Neuronal stem cell (in vitro differentiated cells): ENCODE measurements around the gene TBC1D10B.
"Not testable (repeated sequence)": the region's sequence is repeated elsewhere in the genome, so short reads cannot be mapped to it uniquely, and the experiment has no call there.

ENCODE experiments used
- DNase-seq: peaks from one replicate; pipeline ENCODE4 v3.0.0-alpha.2; 2013; ENCODE audit warnings: low spot score
- H2AFZ ChIP-seq: one replicate; pipeline ENCODE4 v1.6.1; 2013; ENCODE audit warnings: mild to moderate bottlenecking, low read length, inconsistent platforms
- H2AK5ac ChIP-seq: 2 replicates; pipeline ENCODE4 v1.6.1; 2013; ENCODE audit warnings: low read depth, mild to moderate bottlenecking, inconsistent platforms, low read length, moderate library complexity, mixed read lengths
- H2BK120ac ChIP-seq: 2 replicates; pipeline ENCODE4 v1.6.1; 2013; ENCODE audit warnings: low read depth, mild to moderate bottlenecking, inconsistent platforms, low read length, moderate library complexity, mixed read lengths
- H2BK12ac ChIP-seq: one replicate; pipeline ENCODE4 v1.6.1; 2013; ENCODE audit warnings: low read length, inconsistent platforms
- H2BK15ac ChIP-seq: 2 replicates; pipeline ENCODE4 v1.6.1; 2013; ENCODE audit warnings: mild to moderate bottlenecking, low read length, inconsistent platforms, mixed read lengths
- H2BK5ac ChIP-seq: one replicate; pipeline ENCODE4 v1.6.1; 2013; ENCODE audit warnings: inconsistent platforms, mild to moderate bottlenecking, low read length, moderate library complexity
- H3K14ac ChIP-seq: one replicate; pipeline ENCODE4 v1.6.1; 2013; ENCODE audit warnings: low read length, inconsistent platforms
- H3K18ac ChIP-seq: 2 replicates; pipeline ENCODE4 v1.6.1; 2013; ENCODE audit warnings: low read length, inconsistent platforms
- H3K23ac ChIP-seq: 2 replicates; pipeline ENCODE4 v1.6.1; 2013; ENCODE audit warnings: low read depth, mild to moderate bottlenecking, mixed read lengths, low read length, inconsistent platforms; ENCODE audit not compliant: poor library complexity
- H3K27ac ChIP-seq: replicated peaks from 3 replicates; pipeline ENCODE4 v1.5.1; 2013; ENCODE audit warnings: low read length, inconsistent platforms
- H3K27me3 ChIP-seq, 3 experiments: 2 replicates each; pipeline ENCODE4 v1.6.1; 2013; ENCODE audit warnings: low read length in 3 of 3, mild to moderate bottlenecking in 2 of 3, inconsistent platforms in 1 of 3, low read depth in 1 of 3, mixed read lengths in 1 of 3, moderate library complexity in 1 of 3; ENCODE audit not compliant: control insufficient read depth in 3 of 3, insufficient read depth in 3 of 3
- H3K36me3 ChIP-seq, 2 donors: replicated peaks in 1 of 2; 2 replicates each; pipeline ENCODE4 v1.6.1; 2013; ENCODE audit warnings: low read length in 2 of 2; ENCODE audit not compliant: control insufficient read depth in 2 of 2, insufficient read depth in 2 of 2
- H3K4ac ChIP-seq: 2 replicates; pipeline ENCODE4 v1.6.1; 2013; ENCODE audit warnings: inconsistent platforms, mild to moderate bottlenecking, low read length, moderate library complexity
- H3K4me1 ChIP-seq, 2 donors: 1 replicate in 1 of 2; 2 replicates in 1 of 2; pipeline ENCODE4 v1.6.1; 2013; ENCODE audit warnings: low read length in 2 of 2, low read depth in 1 of 2; ENCODE audit not compliant: control insufficient read depth in 2 of 2, insufficient read depth in 1 of 2
- H3K4me2 ChIP-seq: one replicate; pipeline ENCODE4 v1.6.1; 2013; ENCODE audit warnings: mild to moderate bottlenecking, low read length, inconsistent platforms; ENCODE audit not compliant: insufficient read depth, poor library complexity, severe bottlenecking
- H3K4me3 ChIP-seq, 2 donors: 2 replicates each; pipeline ENCODE4 v1.5.1; 2013; ENCODE audit warnings: low read length in 2 of 2, mild to moderate bottlenecking in 2 of 2, inconsistent platforms in 1 of 2, moderate library complexity in 1 of 2
- H3K79me1 ChIP-seq: one replicate; pipeline ENCODE4 v1.6.1; 2013; ENCODE audit warnings: low read depth, mild to moderate bottlenecking, inconsistent platforms, low read length, moderate library complexity
- H3K9ac ChIP-seq: one replicate; pipeline ENCODE4 v1.6.1; 2013; ENCODE audit warnings: mild to moderate bottlenecking, low read depth, low read length, inconsistent platforms; ENCODE audit not compliant: poor library complexity
- H3K9me3 ChIP-seq, 2 donors: replicated peaks in 1 of 2; 2 replicates each; pipeline versions ENCODE3 to v1.6.1; 2013; ENCODE audit warnings: low read length in 2 of 2, mild to moderate bottlenecking in 2 of 2, inconsistent platforms in 1 of 2, low read depth in 1 of 2, mixed read lengths in 1 of 2, moderate library complexity in 1 of 2; ENCODE audit not compliant: control insufficient read depth in 2 of 2, insufficient read depth in 1 of 2
- H4K8ac ChIP-seq: one replicate; pipeline ENCODE4 v1.6.1; 2013; ENCODE audit warnings: low read depth, mild to moderate bottlenecking, inconsistent platforms, low read length, moderate library complexity
- H4K91ac ChIP-seq: one replicate; pipeline ENCODE4 v1.6.1; 2013; ENCODE audit warnings: low read length, low read depth, mild to moderate bottlenecking, inconsistent platforms; ENCODE audit not compliant: poor library complexity
- WGBS, 2 donors: extraction: QIAGEN DNeasy Blood & Tissue Kit; methylation state at CpG; one replicate each; pipeline ENCODE4 v1.1.7; 2013; ENCODE audit warnings: missing lambda C conversion rate in 2 of 2, mixed read lengths in 1 of 2; ENCODE audit not compliant: insufficient read length in 2 of 2, insufficient replicate concordance in 1 of 2; ENCODE audit errors: extremely low coverage in 2 of 2; 5-methylcytosine and 5-hydroxymethylcytosine counted together
- small RNA-seq: library from polyadenylated mRNA; stranded (forward); fragments of <200 nt; extraction: miRNeasy Mini kit (QIAGEN cat#:217004); gene quantifications from one replicate; pipeline ENCODE3, GENCODE V24; 2013; ENCODE audit not compliant: insufficient read depth

TBC1D10B gene

DNA sequence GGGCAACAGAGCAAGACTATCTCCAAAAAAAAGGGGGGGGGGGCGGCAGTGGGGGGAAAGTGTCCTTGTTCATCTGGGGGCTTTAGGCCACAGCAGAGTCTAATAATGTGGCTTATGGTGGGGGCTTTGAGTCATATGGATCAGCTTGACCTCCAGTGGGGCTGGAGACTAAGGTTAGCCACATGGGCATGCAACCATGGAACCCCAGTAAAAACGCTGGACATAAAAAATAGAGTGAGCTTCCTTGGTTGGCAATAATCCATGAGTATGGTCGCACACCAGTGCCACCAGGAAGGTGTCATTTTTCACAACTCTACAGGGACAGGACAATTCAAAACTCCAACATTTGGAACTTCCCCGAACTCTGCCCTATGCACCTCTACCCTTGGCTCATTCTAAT is 59.4 kb downstream of the TBC1D10B start:
- H3K18ac ChIP-seq, H2BK12ac ChIP-seq, H4K91ac ChIP-seq, DNase-seq, H3K4ac ChIP-seq, H3K23ac ChIP-seq, H3K4me1 ChIP-seq, H2BK5ac ChIP-seq, H3K9me3 ChIP-seq, H4K8ac ChIP-seq, H2BK15ac ChIP-seq, H2AFZ ChIP-seq, H3K36me3 ChIP-seq, H3K4me3 ChIP-seq, H3K14ac ChIP-seq, H3K27ac ChIP-seq, H2AK5ac ChIP-seq, H2BK120ac ChIP-seq, H3K4me2 ChIP-seq, H3K9ac ChIP-seq, H3K79me1 ChIP-seq, H3K27me3 ChIP-seq: not testable (repeated sequence)
- WGBS, 2 donors = no CpG with 5 or more reads among the region's 4 CpGs

- H2BK5ac ChIP-seq, H3K27me3 ChIP-seq, H3K79me1 ChIP-seq, H2BK12ac ChIP-seq, H2BK15ac ChIP-seq, H3K4me3 ChIP-seq, H3K9me3 ChIP-seq, H4K91ac ChIP-seq, H3K4me2 ChIP-seq, H3K9ac ChIP-seq, H3K4ac ChIP-seq, H3K4me1 ChIP-seq, H3K14ac ChIP-seq, DNase-seq, H2AK5ac ChIP-seq, H2AFZ ChIP-seq, H2BK120ac ChIP-seq, H3K23ac ChIP-seq, H3K27ac ChIP-seq, H3K18ac ChIP-seq, H4K8ac ChIP-seq, H3K36me3 ChIP-seq: not testable (repeated sequence)
- no CpG with 5 or more reads among the region's 5 CpGs for WGBS, 2 donors
These were observed 61.0 kb downstream of the TBC1D10B start for GRCh38 chr16:30309255-30309654.

Small RNA genes within 50 kb of the gene (small RNA-seq; reads per million reads assigned to genes)
- 3.9 reads per million, percentile 6 among the genes with 10 or more reads in this experiment for gene RF00406
